ENCODE data around the gene NLRP1. TPM values are rescaled to one million over a fixed set of nuclear protein-coding genes. Genes with fewer than 3 reads are reported as not detected.

The NLRP1 gene
- total and polyA plus RNA-seq, 2 donors (not counting 3 experiments of a cell fraction or from before 2014, with no cell fraction given): 43.8 to 53.9 TPM

GRCh38 chr17:5533486-5534315 is 50.6 kb downstream of the NLRP1 start:
- peak overlapping the region; percentile 16 for H3K27ac ChIP-seq (ENCODE audit: insufficient read depth, low read depth, low read length)
- H3K9me1 ChIP-seq (replicated peaks; ENCODE audit: control insufficient read depth, extremely low read depth, insufficient read depth, low read length): no peaks in the 10 kb centered on the region
- TF ChIP-seq POLR2AphosphoS5 (IDR thresholded peaks at IDR 0.05; ENCODE audit: insufficient read depth, low read depth, low read length) (no peak), GATA2 (IDR thresholded peaks at IDR 0.05; ENCODE audit: insufficient read depth, insufficient read length, low read depth, low read length) (no peak), CTCF (IDR thresholded peaks at IDR 0.05; ENCODE audit: extremely low read depth in 1 of 2, insufficient read depth in 1 of 2, low read depth in 1 of 2, low read length in 2 of 2) (no peak), JUN (IDR thresholded peaks at IDR 0.05; ENCODE audit: borderline replicate concordance, insufficient read depth, insufficient read length, low read depth) (no peak), MAX (IDR thresholded peaks at IDR 0.05; ENCODE audit: insufficient read depth, insufficient read length) (no peak), FOS (IDR thresholded peaks at IDR 0.05; ENCODE audit: borderline replicate concordance, insufficient read depth, low read length) (no peak), MYC (IDR thresholded peaks at IDR 0.05; ENCODE audit: low read depth, low read length) (no peak), EZH2 (IDR thresholded peaks at IDR 0.05; ENCODE audit: borderline replicate concordance, low read depth, low read length, severe bottlenecking) (no peak), POLR2A (IDR thresholded peaks at IDR 0.05; ENCODE audit: low read depth, low read length) (no peak)
- H3K9ac ChIP-seq (replicated peaks; ENCODE audit: extremely low read depth, insufficient read depth, low read length): no peak overlapping the region
- BruUV-seq (replicated peaks): no TSS peak
- peaks cover 9% of the 10 kb centered on the region for H3K4me1 ChIP-seq (ENCODE audit: control insufficient read depth, extremely low read depth, insufficient read depth, low read length)
- dilution Hi-C loops (cut with MboI; ENCODE audit: extremely low pct_ligation_motif_present, low sequenced_read_pairs) (no loop called here), intact Hi-C loops (cut with micrococcal nuclease) (no loop called here)
- no peak overlapping the region for H2AFZ ChIP-seq (ENCODE audit: low read depth, low read length)
- H3K9me3 ChIP-seq (replicated peaks; ENCODE audit: control insufficient read depth, insufficient read depth, low read length): no peaks in the 10 kb centered on the region
- FAIRE-seq (peak; percentile 58), DNase-seq (ENCODE audit: low read depth, low spot score) (peak; percentile 35)
- no peaks in the 10 kb centered on the region for H3K27me3 ChIP-seq (ENCODE audit: control insufficient read depth in 2 of 2, insufficient read depth in 2 of 2, low read length in 2 of 2)
- ChIA-PET POLR2A (interaction anchor here (0.6 kb wide), 1 partner anchor 34 kb away, joined by 9 read pairs; no protein-coding TSS in a partner anchor), CTCF (no interaction called here)
- H4K20me1 ChIP-seq (replicated peaks; ENCODE audit: control insufficient read depth, extremely low read depth, insufficient read depth, low read length): no peaks in the 10 kb centered on the region
- peaks cover 11 to 53% of the 10 kb centered on the region in 2 experiments for H3K36me3 ChIP-seq (ENCODE audit: control insufficient read depth in 2 of 2, extremely low read depth in 1 of 2, insufficient read depth in 2 of 2, low read length in 2 of 2)
- no peak overlapping the region for H3K4me3 ChIP-seq (replicated peaks in 1 of 3; ENCODE audit: insufficient read depth in 1 of 3, low read depth in 1 of 3, low read length in 3 of 3)
- H3K4me2 ChIP-seq (ENCODE audit: insufficient read depth, low read length): no peak overlapping the region
- H3K79me2 ChIP-seq (ENCODE audit: control insufficient read depth, insufficient read depth, low read length): no peaks in the 10 kb centered on the region

Measured in endothelial cell of umbilical vein (primary cell).